ENCODE data around the gene GSTM1. TPM values are rescaled to one million over a fixed set of nuclear protein-coding genes. Genes with fewer than 3 reads are reported as not detected.
"Not testable (repeated sequence)": the region's sequence is repeated elsewhere in the genome, so short reads cannot be mapped to it uniquely, and the experiment has no call there.

Gene GSTM1
- total and polyA plus RNA-seq, 10 of the 15 experiments (the other 5 are each of a cell fraction or from before 2014, with no cell fraction given) = 16.0 to 75.6 (median 46.4) TPM

GRCh38 chr1:109676683-109677381 is 10.8 kb upstream of the GSTM1 start:
- CTCF ChIA-PET; H3K27ac ChIP-seq (ENCODE audit: control insufficient read depth, insufficient read depth); H3K27me3 ChIP-seq (replicated peaks in 1 of 2; ENCODE audit: control insufficient read depth in 2 of 2, insufficient read depth in 2 of 2, low read length in 1 of 2); in situ Hi-C loops (cut with MboI); H2AFZ ChIP-seq (ENCODE audit: control insufficient read depth, low read depth, low read length); intact Hi-C loops (cut with micrococcal nuclease; ENCODE audit: unreplicated experiment); FAIRE-seq; H3K9ac ChIP-seq (ENCODE audit: control insufficient read depth, insufficient read depth, low read length); POLR2A ChIA-PET; H3K4me3 ChIP-seq; H3K4me2 ChIP-seq (ENCODE audit: control insufficient read depth, insufficient read depth); BruUV-seq (replicated peaks); H3K4me1 ChIP-seq (ENCODE audit: control insufficient read depth, insufficient read depth, low read length); RAD21 ChIA-PET (ENCODE audit: unreplicated experiment); H4K20me1 ChIP-seq (ENCODE audit: control insufficient read depth, insufficient read depth); DNase-seq (ENCODE audit: low read depth, low spot score); H3K9me3 ChIP-seq (replicated peaks; ENCODE audit: control insufficient read depth, insufficient read depth, low read length); H3K79me2 ChIP-seq (ENCODE audit: control insufficient read depth, insufficient read depth, low read length); ATAC-seq; H3K36me3 ChIP-seq (ENCODE audit: control insufficient read depth in 2 of 2, insufficient read depth in 2 of 2, low read length in 1 of 2); SMC1A ChIA-PET (ENCODE audit: uncharacterized antibody, unreplicated experiment): not testable (repeated sequence)
- WGBS (ENCODE audit: insufficient coverage, insufficient replicate concordance, low lambda C conversion rate, missing lambda C conversion rate) = 57% methylated on average over 3 of the region's 3 CpGs

- BruUV-seq (replicated peaks) = no TSS peak
- RAD21 ChIA-PET (ENCODE audit: unreplicated experiment) = no interaction called here
- CTCF ChIA-PET = no interaction called here
- Histone ChIP-seq H3K9ac (ENCODE audit: control insufficient read depth, insufficient read depth, low read length) (no peak overlapping the region), H3K4me3 (no peak overlapping the region), H3K36me3 (ENCODE audit: control insufficient read depth in 2 of 2, insufficient read depth in 2 of 2, low read length in 1 of 2) (no peaks in the 10 kb centered on the region), H3K27me3 (replicated peaks in 1 of 2; ENCODE audit: control insufficient read depth in 2 of 2, insufficient read depth in 2 of 2, low read length in 1 of 2) (no peaks in the 10 kb centered on the region), H3K79me2 (ENCODE audit: control insufficient read depth, insufficient read depth, low read length) (no peaks in the 10 kb centered on the region), H3K4me1 (ENCODE audit: control insufficient read depth, insufficient read depth, low read length) (no peaks in the 10 kb centered on the region), H3K9me3 (replicated peaks; ENCODE audit: control insufficient read depth, insufficient read depth, low read length) (no peaks in the 10 kb centered on the region), H2AFZ (ENCODE audit: control insufficient read depth, low read depth, low read length) (no peak overlapping the region), H3K4me2 (ENCODE audit: control insufficient read depth, insufficient read depth) (no peak overlapping the region), H4K20me1 (ENCODE audit: control insufficient read depth, insufficient read depth) (no peaks in the 10 kb centered on the region), H3K27ac (ENCODE audit: control insufficient read depth, insufficient read depth) (no peak overlapping the region)
- in situ Hi-C loops (cut with MboI) (no loop called here), intact Hi-C loops (cut with micrococcal nuclease; ENCODE audit: unreplicated experiment) (no loop called here)
- WGBS (ENCODE audit: insufficient coverage, insufficient replicate concordance, low lambda C conversion rate, missing lambda C conversion rate) = 73% methylated on average over 3 of the region's 3 CpGs
- ATAC-seq (no peak), FAIRE-seq (no peak), DNase-seq (ENCODE audit: low read depth, low spot score) (no peak)
- SMC1A ChIA-PET (ENCODE audit: uncharacterized antibody, unreplicated experiment) = no interaction called here
- no peak for TF ChIP-seq ELK1 (IDR thresholded peaks at IDR 0.05; ENCODE audit: low read depth, low read length)
- TF ChIP-seq IKZF1 (conservative IDR thresholded peaks at IDR 0.05) = no peak
- TF ChIP-seq CBX5 (IDR thresholded peaks at IDR 0.05; ENCODE audit: low read depth) = no peak
- POLR2A ChIA-PET = no interaction called here
Measured at GRCh38 chr1:109677459-109677858, 10.2 kb upstream of the GSTM1 start.

- H3K27me3 ChIP-seq (replicated peaks in 1 of 2; ENCODE audit: control insufficient read depth in 2 of 2, insufficient read depth in 2 of 2, low read length in 1 of 2); H2AFZ ChIP-seq (ENCODE audit: control insufficient read depth, low read depth, low read length); H3K4me1 ChIP-seq (ENCODE audit: control insufficient read depth, insufficient read depth, low read length); ATAC-seq; H3K9ac ChIP-seq (ENCODE audit: control insufficient read depth, insufficient read depth, low read length); in situ Hi-C loops (cut with MboI); H4K20me1 ChIP-seq (ENCODE audit: control insufficient read depth, insufficient read depth); POLR2A ChIA-PET; DNase-seq (ENCODE audit: low read depth, low spot score); RAD21 ChIA-PET (ENCODE audit: unreplicated experiment); H3K27ac ChIP-seq (ENCODE audit: control insufficient read depth, insufficient read depth); H3K79me2 ChIP-seq (ENCODE audit: control insufficient read depth, insufficient read depth, low read length); FAIRE-seq; H3K4me2 ChIP-seq (ENCODE audit: control insufficient read depth, insufficient read depth); H3K9me3 ChIP-seq (replicated peaks; ENCODE audit: control insufficient read depth, insufficient read depth, low read length); intact Hi-C loops (cut with micrococcal nuclease; ENCODE audit: unreplicated experiment); H3K4me3 ChIP-seq; SMC1A ChIA-PET (ENCODE audit: uncharacterized antibody, unreplicated experiment); H3K36me3 ChIP-seq (ENCODE audit: control insufficient read depth in 2 of 2, insufficient read depth in 2 of 2, low read length in 1 of 2); BruUV-seq (replicated peaks): not testable (repeated sequence)
- CTCF ChIA-PET = interaction anchor here (0.6 kb wide), 1 partner anchor 39 kb away, joined by 3 read pairs; no protein-coding TSS in a partner anchor
- WGBS (ENCODE audit: insufficient coverage, insufficient replicate concordance, low lambda C conversion rate, missing lambda C conversion rate) = 50% methylated on average over 2 of the region's 2 CpGs
Measured at GRCh38 chr1:109678637-109679036, 9.0 kb upstream of the GSTM1 start.

Data from GM12878 (cell line).